K562 (cell line): ENCODE data around the gene C18orf63. TPM values are rescaled to one million over a fixed set of nuclear protein-coding genes. Genes with fewer than 3 reads are reported as not detected.

Experiments
- ATAC-seq: fragments of 200-7000 bp; cut with Tn5 transposase; 3 replicates; pipeline ENCODE4 v1.9.1; 2020; ENCODE audit warnings: moderate library complexity
- BruUV-seq: library from RNA; stranded (reverse); fragments of 400-500 nt; replicated peaks from 2 replicates; lab custom pipeline; 2021; lab: Mats Ljungman, UMichigan
- CTCF ChIA-PET: fragments of 300-600 bp; formaldehyde crosslinking; extraction: SDS; loops from one replicate; lab custom pipeline; 2021; ENCODE audit warnings: low intra/inter-chr PET ratio; lab: Yijun Ruan, JAX
- POLR2A ChIA-PET: fragments of 300-600, 350-650 bp; sonication (Branson Sonifier 250); formaldehyde crosslinking; extraction: SDS; loops from one replicate; lab custom pipeline; 2021; ENCODE audit warnings: antibody characterized with exemption, inconsistent platforms; lab: Yijun Ruan, JAX
- DNase-seq, 4 experiments: peaks; one replicate each; pipeline versions ENCODE4 v3.0.0 to v3.0.0-alpha.2; 2011 to 2018; ENCODE audit warnings: low spot score in 3 of 4, mixed read lengths in 3 of 4; ENCODE audit errors: extremely low read depth in 1 of 4
- FAIRE-seq: peaks from 2 replicates; lab custom pipeline; 2011; peaks lifted over from hg19 to GRCh38; lab: Jason Lieb, UNC
- H2AFZ ChIP-seq: 2 replicates; pipeline ENCODE4 v1.6.0; 2011; ENCODE audit warnings: low read depth, low read length, control low read depth, inconsistent platforms
- H3K27ac ChIP-seq: fragments of 200-600 bp; 3 replicates; pipeline ENCODE4 v1.8.0; 2011; ENCODE audit warnings: low read depth, mild to moderate bottlenecking, control low read depth, inconsistent platforms, low read length, moderate library complexity, mixed read lengths; ENCODE audit errors: extremely low read depth
- H3K27me3 ChIP-seq, 2 experiments: fragments of 300-600 bp in 1 of 2; 2 replicates in 1 of 2; 3 replicates in 1 of 2; pipeline versions ENCODE4 v1.6.0 to v1.8.0; 2011; ENCODE audit warnings: inconsistent platforms in 2 of 2, low read length in 2 of 2, mild to moderate bottlenecking in 1 of 2, mixed read lengths in 1 of 2, moderate library complexity in 1 of 2; ENCODE audit not compliant: control insufficient read depth in 2 of 2, insufficient read depth in 2 of 2
- H3K36me3 ChIP-seq: fragments of 300-600 bp; 3 replicates; pipeline ENCODE4 v1.8.0; 2011; ENCODE audit warnings: mild to moderate bottlenecking, low read length, inconsistent platforms; ENCODE audit not compliant: control insufficient read depth, insufficient read depth
- H3K4me1 ChIP-seq, 2 experiments: fragments of 200-600 bp in 1 of 2; replicated peaks in 1 of 2; 2 replicates in 1 of 2; 3 replicates in 1 of 2; pipeline versions ENCODE4 v1.5.1 to v1.8.0; 2011; ENCODE audit warnings: inconsistent platforms in 2 of 2, low read length in 2 of 2, mild to moderate bottlenecking in 1 of 2, mixed read lengths in 1 of 2, moderate library complexity in 1 of 2; ENCODE audit not compliant: control insufficient read depth in 2 of 2, insufficient read depth in 2 of 2
- H3K4me2 ChIP-seq: 2 replicates; pipeline ENCODE4 v1.6.1; 2011; ENCODE audit warnings: low read length, control low read depth, inconsistent platforms, mixed read lengths; ENCODE audit not compliant: insufficient read depth
- H3K4me3 ChIP-seq: fragments of 200-600 bp; sonication (generic), shearing (Covaris generic); 2 replicates; pipeline ENCODE4 v1.5.1; 2016; ENCODE audit warnings: control low read depth, inconsistent platforms
- H3K79me2 ChIP-seq: fragments of 200-600 bp; 3 replicates; pipeline ENCODE4 v1.8.0; 2011; ENCODE audit warnings: low read length, inconsistent platforms; ENCODE audit not compliant: control insufficient read depth, insufficient read depth
- H3K9ac ChIP-seq, 2 experiments: 2 replicates each; pipeline versions ENCODE4 v1.6.0 to v1.6.1; 2011; ENCODE audit warnings: low read depth in 2 of 2, low read length in 2 of 2, control low read depth in 1 of 2, inconsistent platforms in 1 of 2, mild to moderate bottlenecking in 1 of 2, mixed read lengths in 1 of 2; ENCODE audit not compliant: insufficient read depth in 1 of 2
- H3K9me1 ChIP-seq: one replicate; pipeline ENCODE4 v1.6.0; 2011; ENCODE audit warnings: inconsistent platforms, mild to moderate bottlenecking, low read length, moderate library complexity; ENCODE audit not compliant: control insufficient read depth, insufficient read depth
- H3K9me3 ChIP-seq: replicated peaks from 2 replicates; pipeline ENCODE4 v1.5.1; 2011; ENCODE audit warnings: low read depth, low read length, inconsistent platforms; ENCODE audit not compliant: control insufficient read depth, insufficient read depth
- H4K20me1 ChIP-seq: replicated peaks from 2 replicates; pipeline ENCODE4 v1.6.1; 2011; ENCODE audit warnings: low read length, inconsistent platforms, mixed read lengths; ENCODE audit not compliant: control insufficient read depth, insufficient read depth
- BCOR ChIP-seq: fragments of 450-650 bp; IDR thresholded peaks from 2 replicates; pipeline ENCODE4 v1.6.1; 2016
- HNRNPH1 ChIP-seq: fragments of 200-400 bp; formaldehyde crosslinking; optimal IDR thresholded peaks from 2 replicates; pipeline ENCODE3; 2017; ENCODE audit warnings: low read depth, mild to moderate bottlenecking, low read length, moderate library complexity
- KAT2B ChIP-seq: IDR thresholded peaks from one replicate; pipeline ENCODE4 v1.6.1; 2012; ENCODE audit warnings: low read depth, mild to moderate bottlenecking, control low read depth, inconsistent platforms, low read length, moderate library complexity
- KDM5B ChIP-seq: fragments of 200-600 bp; sonication (generic); IDR thresholded peaks from 2 replicates; pipeline ENCODE4 v1.6.1; 2012; ENCODE audit warnings: low read depth, mild to moderate bottlenecking, moderate library complexity, low read length, control low read depth, inconsistent platforms; ENCODE audit not compliant: insufficient replicate concordance
- MEIS2 ChIP-seq: fragments of 450-650 bp; IDR thresholded peaks from 2 replicates; pipeline ENCODE4 v1.6.1; 2014; ENCODE audit warnings: mild to moderate bottlenecking; ENCODE audit not compliant: partially characterized antibody
- MTA3 ChIP-seq: fragments of 450-650 bp; formaldehyde crosslinking; IDR thresholded peaks from 2 replicates; pipeline ENCODE4 v1.6.1; 2017; ENCODE audit warnings: mild to moderate bottlenecking, borderline replicate concordance
- NFATC3 ChIP-seq: fragments of 450-650 bp; IDR thresholded peaks from 2 replicates; pipeline ENCODE4 v1.6.1; 2017; ENCODE audit warnings: mild to moderate bottlenecking
- NKRF ChIP-seq: fragments of 450-650 bp; IDR thresholded peaks from 2 replicates; pipeline ENCODE4 v1.6.1; 2016; ENCODE audit warnings: borderline replicate concordance
- PHB2 ChIP-seq: fragments of 450-650 bp; IDR thresholded peaks from 2 replicates; pipeline ENCODE4 v1.6.1; 2017; ENCODE audit warnings: low read depth
- PHF8 ChIP-seq: fragments of 200-600 bp; sonication (generic); IDR thresholded peaks from 2 replicates; pipeline ENCODE4 v1.6.1; 2012; ENCODE audit warnings: mixed run types, mild to moderate bottlenecking, inconsistent platforms, low read length, moderate library complexity, borderline replicate concordance
- PHTF2 ChIP-seq: fragments of 250-450 bp; sonication (Bioruptor Pico); IDR thresholded peaks from 2 replicates; pipeline ENCODE4 v1.5.0; 2021; ENCODE audit warnings: mild to moderate bottlenecking
- ZNF134 ChIP-seq: fragments of 250-450 bp; sonication (Bioruptor Pico); conservative IDR thresholded peaks from 2 replicates; pipeline ENCODE4 v1.4.0; 2020
- ZNF41 ChIP-seq: fragments of 250-450 bp; sonication (Bioruptor Pico); conservative IDR thresholded peaks from 2 replicates; pipeline ENCODE4 v1.4.0; 2020; ENCODE audit warnings: mild to moderate bottlenecking
- ZNF584 ChIP-seq: fragments of 200-800 bp; sonication (Bioruptor generic); IDR thresholded peaks from 2 replicates; pipeline ENCODE4 v1.6.1; 2016; ENCODE audit warnings: low read depth, mild to moderate bottlenecking, missing genetic modification characterization, missing compliant biosample characterization
- WGBS: fragments of 100-300 bp; shearing (Covaris generic); methylation state at CpG from one replicate; pipeline ENCODE4 v1.1.6; 2016; ENCODE audit warnings: low coverage, mixed read lengths; ENCODE audit not compliant: insufficient coverage; ENCODE audit errors: missing lambda C conversion rate; 5-methylcytosine and 5-hydroxymethylcytosine counted together
- in situ Hi-C: fragments of 300-500 bp; cut with MboI; formaldehyde crosslinking; loops from 4 replicates; pipeline ENCODE4 v1.15.0; 2018; ENCODE audit warnings: inconsistent platforms, mixed read lengths
- intact Hi-C: fragments of 100-400 bp; cut with micrococcal nuclease; formaldehyde crosslinking; loops from 2 replicates; pipeline ENCODE4 v1.14.2; 2022
- polyA plus RNA-seq, 8 experiments: library from polyadenylated mRNA; depleted of rRNA in 4 of 8; stranded (reverse) in 5 of 8; unstranded in 3 of 8; fragments of >200 nt; fragmentation: Nextera tagmentation in 2 of 8; fragmentation: Illumina TruSeq in 1 of 8; extraction: Ambion mirVana in 2 of 8; extraction: Trizol in 1 of 8; gene quantifications; 2 replicates each; pipeline versions ENCODE4 v1.2.1 to v1.2.3, GENCODE V29; 2011 to 2014; ENCODE audit warnings: inconsistent platforms in 1 of 8, missing spikeins in 1 of 8
- total RNA-seq, 7 experiments: library from RNA; depleted of rRNA in 6 of 7; stranded (reverse); fragments of >200 nt in 6 of 7; fragmentation: Illumina TruSeq in 2 of 7; extraction: Trizol in 2 of 7; gene quantifications; 2 replicates each; pipeline versions ENCODE4 v1.2.1 to v1.2.3, GENCODE V29; 2011 to 2021; ENCODE audit warnings: low replicate concordance in 1 of 7
- TF ChIP-seq, protein P1 (sequence below): sonication (generic); formaldehyde crosslinking; IDR thresholded peaks from 2 replicates; pipeline ENCODE4 v1.8.1; 2023; ENCODE audit warnings: mild to moderate bottlenecking, missing genetic modification reagents, moderate library complexity
- TF ChIP-seq, protein P2 (sequence below): fragments of 450-650 bp; formaldehyde crosslinking; IDR thresholded peaks from 2 replicates; pipeline ENCODE4 v1.4.0; 2020; ENCODE audit warnings: mild to moderate bottlenecking, mixed read lengths
- TF ChIP-seq, protein P3 (sequence below): fragments of 450-650 bp; formaldehyde crosslinking; IDR thresholded peaks from 2 replicates; pipeline ENCODE4 v1.4.0; 2022; ENCODE audit warnings: mild to moderate bottlenecking, moderate library complexity

Gene C18orf63
- total and polyA plus RNA-seq, 9 of the 15 experiments (the other 6 are each of a cell fraction or from before 2014, with no cell fraction given), result not detected

- intact Hi-C loops, result no loop called here
- CTCF ChIA-PET, result no interaction called here
- TF ChIP-seq ZNF134 (CRISPR knock-in tag) (no peak), BCOR (no peak), PHB2 (no peak), PHF8 (no peak), NKRF (no peak), ZNF41 (CRISPR knock-in tag) (no peak), ZNF584 (CRISPR knock-in tag) (no peak), HNRNPH1 (no peak), KDM5B (no peak), KAT2B (no peak), MTA3 (no peak), MEIS2 (no peak), PHTF2 (CRISPR knock-in tag) (no peak), NFATC3 (no peak)
- TF ChIP-seq, protein P1, sequence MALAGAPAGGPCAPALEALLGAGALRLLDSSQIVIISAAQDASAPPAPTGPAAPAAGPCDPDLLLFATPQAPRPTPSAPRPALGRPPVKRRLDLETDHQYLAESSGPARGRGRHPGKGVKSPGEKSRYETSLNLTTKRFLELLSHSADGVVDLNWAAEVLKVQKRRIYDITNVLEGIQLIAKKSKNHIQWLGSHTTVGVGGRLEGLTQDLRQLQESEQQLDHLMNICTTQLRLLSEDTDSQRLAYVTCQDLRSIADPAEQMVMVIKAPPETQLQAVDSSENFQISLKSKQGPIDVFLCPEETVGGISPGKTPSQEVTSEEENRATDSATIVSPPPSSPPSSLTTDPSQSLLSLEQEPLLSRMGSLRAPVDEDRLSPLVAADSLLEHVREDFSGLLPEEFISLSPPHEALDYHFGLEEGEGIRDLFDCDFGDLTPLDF (CRISPR knock-in tag), result no peak
- TF ChIP-seq, protein P2, sequence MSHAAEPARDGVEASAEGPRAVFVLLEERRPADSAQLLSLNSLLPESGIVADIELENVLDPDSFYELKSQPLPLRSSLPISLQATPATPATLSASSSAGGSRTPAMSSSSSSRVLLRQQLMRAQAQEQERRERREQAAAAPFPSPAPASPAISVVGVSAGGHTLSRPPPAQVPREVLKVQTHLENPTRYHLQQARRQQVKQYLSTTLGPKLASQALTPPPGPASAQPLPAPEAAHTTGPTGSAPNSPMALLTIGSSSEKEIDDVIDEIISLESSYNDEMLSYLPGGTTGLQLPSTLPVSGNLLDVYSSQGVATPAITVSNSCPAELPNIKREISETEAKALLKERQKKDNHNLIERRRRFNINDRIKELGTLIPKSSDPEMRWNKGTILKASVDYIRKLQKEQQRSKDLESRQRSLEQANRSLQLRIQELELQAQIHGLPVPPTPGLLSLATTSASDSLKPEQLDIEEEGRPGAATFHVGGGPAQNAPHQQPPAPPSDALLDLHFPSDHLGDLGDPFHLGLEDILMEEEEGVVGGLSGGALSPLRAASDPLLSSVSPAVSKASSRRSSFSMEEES, result no peak
- TF ChIP-seq, protein P3, sequence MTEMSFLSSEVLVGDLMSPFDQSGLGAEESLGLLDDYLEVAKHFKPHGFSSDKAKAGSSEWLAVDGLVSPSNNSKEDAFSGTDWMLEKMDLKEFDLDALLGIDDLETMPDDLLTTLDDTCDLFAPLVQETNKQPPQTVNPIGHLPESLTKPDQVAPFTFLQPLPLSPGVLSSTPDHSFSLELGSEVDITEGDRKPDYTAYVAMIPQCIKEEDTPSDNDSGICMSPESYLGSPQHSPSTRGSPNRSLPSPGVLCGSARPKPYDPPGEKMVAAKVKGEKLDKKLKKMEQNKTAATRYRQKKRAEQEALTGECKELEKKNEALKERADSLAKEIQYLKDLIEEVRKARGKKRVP (CRISPR knock-in tag), result no peak
These were observed 83.7 kb downstream of the C18orf63 start for GRCh38 chr18:74399091-74399887.

More at GRCh38 chr18:74399091-74399887, 83.7 kb downstream of the C18orf63 start:
- Histone ChIP-seq H3K9me1 (no peaks in the 10 kb centered on the region), H3K4me1 (no peaks in the 10 kb centered on the region), H2AFZ (no peak overlapping the region), H3K9ac (no peak overlapping the region), H3K4me3 (no peak overlapping the region), H4K20me1 (no peaks in the 10 kb centered on the region), H3K4me2 (no peak overlapping the region), H3K9me3 (no peaks in the 10 kb centered on the region), H3K27ac (no peak overlapping the region), H3K36me3 (no peaks in the 10 kb centered on the region), H3K27me3 (peaks cover 11 to 52% of the 10 kb centered on the region in 2 experiments; a peak in 4 of 5 replicates), H3K79me2 (no peaks in the 10 kb centered on the region)
- FAIRE-seq (no peak), ATAC-seq (no peak), DNase-seq (no peak)
- no TSS peak for BruUV-seq
- POLR2A ChIA-PET, result interaction anchor here (0.6 kb wide), 1 partner anchor 27 kb away, joined by 3 read pairs; no protein-coding TSS in a partner anchor
- in situ Hi-C loops, result no loop called here
- under 1% methylated on average over 13 of the region's 14 CpGs for WGBS
